GM06990 (cell line): Measurements from ENCODE around the gene GRK1.

Source experiments
- DNase-seq: peaks from one replicate; pipeline ENCODE4 v3.0.0-alpha.2; 2011; ENCODE audit not compliant: insufficient read length; ENCODE audit errors: extremely low read depth
- H3K27me3 ChIP-seq: replicated peaks from 2 replicates; pipeline ENCODE4 v1.6.0; 2011; ENCODE audit warnings: low read length; ENCODE audit not compliant: control insufficient read depth, insufficient read depth
- H3K36me3 ChIP-seq: 2 replicates; pipeline ENCODE4 v1.5.1; 2011; ENCODE audit warnings: low read length; ENCODE audit not compliant: control insufficient read depth, insufficient read depth
- H3K4me3 ChIP-seq: replicated peaks from 2 replicates; pipeline ENCODE4 v1.5.1; 2011; ENCODE audit warnings: low read depth, mild to moderate bottlenecking, control low read depth, low read length
- TF ChIP-seq, protein P1 (sequence below): IDR thresholded peaks from 2 replicates; pipeline ENCODE4 v1.5.1; 2011; ENCODE audit warnings: low read length, control low read depth, mild to moderate bottlenecking, inconsistent platforms; ENCODE audit not compliant: insufficient read depth, poor library complexity, severe bottlenecking

Gene GRK1

DNA sequence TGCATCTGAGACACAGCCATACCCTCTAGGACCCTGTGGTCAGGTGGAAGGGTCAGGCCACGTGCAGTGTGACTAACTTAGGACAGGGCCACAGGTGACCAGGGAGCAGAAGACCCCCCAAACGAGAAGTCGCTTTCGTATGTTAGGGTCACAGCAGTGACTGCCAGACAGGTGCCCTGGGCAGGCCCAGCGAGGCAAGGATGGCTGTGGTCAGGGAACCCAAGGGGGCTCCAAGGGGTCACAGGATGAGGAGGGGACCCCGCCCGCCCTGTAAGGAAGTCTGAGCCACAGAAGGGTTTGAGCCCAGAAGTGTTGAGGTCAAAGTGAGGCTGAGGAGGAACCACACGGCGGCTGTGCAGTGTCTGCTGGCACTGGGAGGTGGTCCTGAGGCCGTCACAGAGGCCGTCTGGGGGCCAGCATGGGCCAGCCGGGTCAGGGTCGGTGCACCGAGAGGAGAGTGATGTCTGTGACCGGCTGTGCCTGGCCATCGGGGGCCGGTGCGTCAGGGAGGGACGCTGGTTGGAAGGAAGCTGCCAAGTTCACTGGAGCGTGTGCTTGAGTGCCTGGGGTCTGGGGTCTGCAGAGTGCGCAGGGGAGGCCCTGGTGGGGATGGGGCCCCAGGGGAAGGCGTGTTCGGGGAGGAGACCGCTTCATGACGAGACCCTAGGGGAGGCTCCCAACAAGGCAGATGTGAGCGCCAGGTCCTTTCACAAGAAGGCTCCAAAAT, 67.2 kb downstream of the GRK1 start:
- DNase-seq = no peak
- Histone ChIP-seq H3K27me3 (no peaks in the 10 kb centered on the region; the same call in 1 of the 2 replicates), H3K36me3 (no peaks in the 10 kb centered on the region), H3K4me3 (no peak overlapping the region)
- TF ChIP-seq, protein P1, sequence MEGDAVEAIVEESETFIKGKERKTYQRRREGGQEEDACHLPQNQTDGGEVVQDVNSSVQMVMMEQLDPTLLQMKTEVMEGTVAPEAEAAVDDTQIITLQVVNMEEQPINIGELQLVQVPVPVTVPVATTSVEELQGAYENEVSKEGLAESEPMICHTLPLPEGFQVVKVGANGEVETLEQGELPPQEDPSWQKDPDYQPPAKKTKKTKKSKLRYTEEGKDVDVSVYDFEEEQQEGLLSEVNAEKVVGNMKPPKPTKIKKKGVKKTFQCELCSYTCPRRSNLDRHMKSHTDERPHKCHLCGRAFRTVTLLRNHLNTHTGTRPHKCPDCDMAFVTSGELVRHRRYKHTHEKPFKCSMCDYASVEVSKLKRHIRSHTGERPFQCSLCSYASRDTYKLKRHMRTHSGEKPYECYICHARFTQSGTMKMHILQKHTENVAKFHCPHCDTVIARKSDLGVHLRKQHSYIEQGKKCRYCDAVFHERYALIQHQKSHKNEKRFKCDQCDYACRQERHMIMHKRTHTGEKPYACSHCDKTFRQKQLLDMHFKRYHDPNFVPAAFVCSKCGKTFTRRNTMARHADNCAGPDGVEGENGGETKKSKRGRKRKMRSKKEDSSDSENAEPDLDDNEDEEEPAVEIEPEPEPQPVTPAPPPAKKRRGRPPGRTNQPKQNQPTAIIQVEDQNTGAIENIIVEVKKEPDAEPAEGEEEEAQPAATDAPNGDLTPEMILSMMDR = no peak

GRCh38 chr13:113734826-113735125, 67.8 kb downstream of the GRK1 start:
- Histone ChIP-seq H3K27me3 (no peaks in the 10 kb centered on the region; the same call in 1 of the 2 replicates), H3K4me3 (no peak overlapping the region), H3K36me3 (no peaks in the 10 kb centered on the region)
- DNase-seq = no peak
- TF ChIP-seq, protein P1 = no peak

GRCh38 chr13:113735194-113735593, 68.2 kb downstream of the GRK1 start:
- no peak overlapping the region for H3K4me3 ChIP-seq
- no peaks in the 10 kb centered on the region; the same call in 1 of the 2 replicates for H3K27me3 ChIP-seq
- TF ChIP-seq, protein P1 = no peak
- no peaks in the 10 kb centered on the region for H3K36me3 ChIP-seq
- no peak for DNase-seq

GRCh38 chr13:113735750-113736149, 68.7 kb downstream of the GRK1 start:
- Histone ChIP-seq H3K36me3 (no peaks in the 10 kb centered on the region), H3K4me3 (no peak overlapping the region), H3K27me3 (no peaks in the 10 kb centered on the region; the same call in 1 of the 2 replicates)
- TF ChIP-seq, protein P1 = no peak
- DNase-seq = no peak

DNA sequence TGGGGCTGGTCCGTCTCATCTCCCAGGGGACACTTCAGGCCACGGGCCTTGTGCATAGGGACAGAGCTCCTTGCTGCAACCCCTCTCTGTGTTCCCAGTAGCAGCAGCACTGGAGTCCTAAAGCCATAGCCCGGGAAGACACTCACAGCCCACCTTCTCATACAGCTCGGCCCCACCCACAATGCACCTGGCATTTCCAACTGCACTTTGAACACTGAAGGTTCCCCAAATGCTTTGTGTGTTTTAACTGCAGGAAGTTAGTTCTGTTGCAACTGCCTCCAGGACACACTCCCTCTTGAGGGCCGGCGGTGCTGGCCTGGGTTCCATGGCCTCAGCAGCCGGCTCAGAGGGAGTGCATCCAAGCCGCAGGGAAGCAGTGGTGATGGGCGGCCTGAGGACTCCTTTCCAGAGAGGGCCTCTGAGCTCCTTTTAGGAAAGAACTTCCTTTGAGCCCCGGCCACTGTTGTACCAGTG, 69.3 kb downstream of the GRK1 start:
- no peak overlapping the region for H3K4me3 ChIP-seq

More for the DNA sequence above, 69.3 kb downstream of the GRK1 start:
- DNase-seq = no peak
- Histone ChIP-seq H3K36me3 (no peaks in the 10 kb centered on the region), H3K27me3 (no peaks in the 10 kb centered on the region; the same call in none of the 2 replicates)
- TF ChIP-seq, protein P1 = no peak
